ENCODE data around the gene IL18RAP.

Gene IL18RAP

DNA sequence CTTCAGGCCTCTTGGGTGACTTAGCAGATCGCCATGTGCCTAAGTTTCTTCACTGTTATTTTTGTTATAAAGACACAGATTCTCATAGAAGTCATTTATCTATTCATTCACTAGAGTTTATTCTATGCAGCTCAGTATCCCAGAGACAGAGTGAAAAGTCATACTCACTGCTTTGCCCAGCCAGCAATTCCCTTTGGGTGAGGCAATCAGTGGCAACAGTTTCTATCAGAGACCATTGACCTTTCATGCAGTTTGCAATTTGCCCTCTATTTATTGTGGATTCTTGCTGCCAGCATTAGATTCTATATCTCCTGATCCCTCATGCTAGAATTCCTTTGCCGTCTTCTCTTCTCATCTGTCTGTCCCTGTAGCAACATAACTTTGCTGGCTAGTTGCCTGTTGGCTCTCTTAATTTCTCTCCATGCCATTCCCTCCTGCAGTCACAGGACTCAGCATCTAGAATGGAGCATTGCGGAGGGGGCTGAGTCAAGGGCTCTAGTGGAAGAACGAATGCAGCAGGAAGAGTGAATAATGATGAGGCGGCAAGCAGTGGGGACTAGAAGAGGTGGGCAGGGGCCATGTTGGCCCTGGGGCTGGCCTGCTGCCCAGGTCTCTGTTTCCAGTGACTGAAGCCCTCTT lies 62.3 kb downstream of the IL18RAP start:
- no peak for TF ChIP-seq SIN3A (IDR thresholded peaks at IDR 0.05; ENCODE audit: borderline replicate concordance, insufficient read depth, low read length)
- TF ChIP-seq POLR2AphosphoS5 (IDR thresholded peaks at IDR 0.05; ENCODE audit: low read depth, low read length): no peak
- TF ChIP-seq TAF1 (IDR thresholded peaks at IDR 0.05; ENCODE audit: borderline replicate concordance, insufficient read depth, low read length): no peak
- TF ChIP-seq FOXP2 (optimal IDR thresholded peaks at IDR 0.05; ENCODE audit: borderline replicate concordance, extremely low read depth, extremely low read length, insufficient read depth): no peak

DNA sequence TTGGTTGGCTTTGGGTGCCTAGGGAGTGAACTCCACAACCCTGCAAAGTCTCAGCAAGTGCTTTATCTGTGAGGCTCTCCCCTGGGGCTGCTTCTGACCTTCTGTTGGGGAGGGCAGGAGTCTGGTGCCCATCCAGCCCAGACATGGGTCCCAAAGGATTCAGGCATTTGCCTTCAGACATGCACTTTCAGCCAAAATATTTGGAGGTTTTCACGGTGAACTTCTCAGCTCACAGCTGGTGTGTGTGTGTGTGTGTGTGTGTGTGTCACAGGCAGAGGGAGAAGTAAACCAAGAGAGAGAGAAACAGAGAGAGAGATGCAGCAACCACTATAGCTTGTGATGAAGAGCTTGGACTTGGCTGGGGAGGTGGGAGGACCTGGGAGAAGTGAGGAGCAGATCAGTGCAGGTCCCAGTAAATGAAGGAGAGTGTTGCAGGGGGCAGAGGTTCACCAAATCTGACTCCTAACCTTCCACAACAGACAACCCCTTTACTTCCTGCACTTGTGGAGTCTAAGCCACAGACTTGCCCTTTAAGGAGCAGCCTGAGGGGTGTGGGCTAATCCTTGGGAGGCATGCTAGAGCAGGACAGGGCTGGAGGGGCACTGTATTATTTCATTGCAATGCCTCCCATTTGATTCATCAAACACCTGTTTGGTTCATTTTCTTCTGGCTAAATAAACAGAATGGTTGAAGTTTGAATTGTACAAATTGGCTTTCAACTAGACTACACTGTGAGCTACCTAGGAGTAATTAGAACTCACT lies 64.2 kb downstream of the IL18RAP start:
- no peak for TF ChIP-seq FOXP2 (optimal IDR thresholded peaks at IDR 0.05; ENCODE audit: borderline replicate concordance, extremely low read depth, extremely low read length, insufficient read depth)
- TF ChIP-seq TAF1 (IDR thresholded peaks at IDR 0.05; ENCODE audit: borderline replicate concordance, insufficient read depth, low read length): no peak
- TF ChIP-seq POLR2AphosphoS5 (IDR thresholded peaks at IDR 0.05; ENCODE audit: low read depth, low read length): no peak
- TF ChIP-seq SIN3A (IDR thresholded peaks at IDR 0.05; ENCODE audit: borderline replicate concordance, insufficient read depth, low read length): no peak
- TF ChIP-seq, protein P1, sequence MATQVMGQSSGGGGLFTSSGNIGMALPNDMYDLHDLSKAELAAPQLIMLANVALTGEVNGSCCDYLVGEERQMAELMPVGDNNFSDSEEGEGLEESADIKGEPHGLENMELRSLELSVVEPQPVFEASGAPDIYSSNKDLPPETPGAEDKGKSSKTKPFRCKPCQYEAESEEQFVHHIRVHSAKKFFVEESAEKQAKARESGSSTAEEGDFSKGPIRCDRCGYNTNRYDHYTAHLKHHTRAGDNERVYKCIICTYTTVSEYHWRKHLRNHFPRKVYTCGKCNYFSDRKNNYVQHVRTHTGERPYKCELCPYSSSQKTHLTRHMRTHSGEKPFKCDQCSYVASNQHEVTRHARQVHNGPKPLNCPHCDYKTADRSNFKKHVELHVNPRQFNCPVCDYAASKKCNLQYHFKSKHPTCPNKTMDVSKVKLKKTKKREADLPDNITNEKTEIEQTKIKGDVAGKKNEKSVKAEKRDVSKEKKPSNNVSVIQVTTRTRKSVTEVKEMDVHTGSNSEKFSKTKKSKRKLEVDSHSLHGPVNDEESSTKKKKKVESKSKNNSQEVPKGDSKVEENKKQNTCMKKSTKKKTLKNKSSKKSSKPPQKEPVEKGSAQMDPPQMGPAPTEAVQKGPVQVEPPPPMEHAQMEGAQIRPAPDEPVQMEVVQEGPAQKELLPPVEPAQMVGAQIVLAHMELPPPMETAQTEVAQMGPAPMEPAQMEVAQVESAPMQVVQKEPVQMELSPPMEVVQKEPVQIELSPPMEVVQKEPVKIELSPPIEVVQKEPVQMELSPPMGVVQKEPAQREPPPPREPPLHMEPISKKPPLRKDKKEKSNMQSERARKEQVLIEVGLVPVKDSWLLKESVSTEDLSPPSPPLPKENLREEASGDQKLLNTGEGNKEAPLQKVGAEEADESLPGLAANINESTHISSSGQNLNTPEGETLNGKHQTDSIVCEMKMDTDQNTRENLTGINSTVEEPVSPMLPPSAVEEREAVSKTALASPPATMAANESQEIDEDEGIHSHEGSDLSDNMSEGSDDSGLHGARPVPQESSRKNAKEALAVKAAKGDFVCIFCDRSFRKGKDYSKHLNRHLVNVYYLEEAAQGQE (IDR thresholded peaks at IDR 0.05; ENCODE audit: insufficient read depth in 1 of 2, low read depth in 2 of 2, low read length in 2 of 2): no peak

DNA sequence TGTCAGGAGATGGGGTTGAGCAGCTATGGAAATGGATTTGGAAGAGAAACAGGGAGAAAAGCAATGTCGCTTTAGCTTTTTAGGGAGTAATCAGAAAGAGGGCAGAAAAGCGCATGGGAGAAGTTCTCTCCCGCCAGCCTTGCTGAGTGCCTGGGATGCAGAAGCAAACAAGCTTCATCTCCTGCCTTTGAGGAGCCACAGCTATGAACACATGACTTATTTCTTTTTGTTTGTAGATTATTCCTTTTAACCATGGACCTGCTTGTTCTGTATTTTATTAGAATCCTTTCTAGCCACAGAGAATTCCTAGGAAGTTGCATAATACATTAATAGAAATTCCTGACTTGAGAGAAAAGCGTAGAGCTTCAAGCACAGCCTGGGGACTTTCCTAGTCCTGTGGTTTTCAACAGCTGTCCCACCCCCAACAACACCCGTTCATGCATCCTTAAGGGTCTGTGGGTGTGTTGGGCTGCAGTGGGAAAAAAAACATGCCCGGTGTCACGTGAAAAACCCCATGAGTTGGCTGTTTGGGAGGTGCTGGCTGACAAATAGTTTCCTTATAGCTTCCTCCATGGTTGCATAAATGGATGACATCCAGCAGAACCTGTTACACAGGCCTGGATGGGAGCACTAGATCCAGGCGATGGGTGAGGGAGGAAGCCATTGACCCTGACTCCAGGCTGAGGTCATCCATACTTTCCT lies 65.0 kb downstream of the IL18RAP start:
- no peak for TF ChIP-seq TAF1 (IDR thresholded peaks at IDR 0.05; ENCODE audit: borderline replicate concordance, insufficient read depth, low read length)
- no peak for TF ChIP-seq FOXP2 (optimal IDR thresholded peaks at IDR 0.05; ENCODE audit: borderline replicate concordance, extremely low read depth, extremely low read length, insufficient read depth)
- TF ChIP-seq, protein P1 (IDR thresholded peaks at IDR 0.05; ENCODE audit: insufficient read depth in 1 of 2, low read depth in 2 of 2, low read length in 2 of 2): no peak
- no peak for TF ChIP-seq POLR2AphosphoS5 (IDR thresholded peaks at IDR 0.05; ENCODE audit: low read depth, low read length)
- no peak for TF ChIP-seq SIN3A (IDR thresholded peaks at IDR 0.05; ENCODE audit: borderline replicate concordance, insufficient read depth, low read length)

DNA sequence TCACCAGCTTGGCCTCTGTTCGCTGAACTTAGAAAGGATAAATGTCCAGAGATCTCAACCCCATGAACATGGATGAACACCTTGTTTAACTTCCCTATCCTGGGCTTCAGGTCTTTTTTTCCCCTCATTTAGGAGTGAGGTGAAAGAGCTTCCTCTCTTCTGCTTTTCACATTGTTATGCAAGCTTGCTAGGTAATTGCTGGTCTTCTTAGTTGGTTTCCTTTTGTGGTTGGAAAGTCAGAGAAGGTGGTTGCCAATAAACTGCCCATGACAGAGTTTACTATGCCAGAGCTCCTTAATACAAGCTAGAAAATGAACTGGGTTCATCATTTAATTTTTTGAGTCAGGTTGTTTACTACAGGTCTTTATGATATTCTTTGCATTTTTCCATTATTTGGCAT lies 66.7 kb downstream of the IL18RAP start:
- TF ChIP-seq, protein P1 (IDR thresholded peaks at IDR 0.05; ENCODE audit: insufficient read depth in 1 of 2, low read depth in 2 of 2, low read length in 2 of 2): no peak
- no peak for TF ChIP-seq FOXP2 (optimal IDR thresholded peaks at IDR 0.05; ENCODE audit: borderline replicate concordance, extremely low read depth, extremely low read length, insufficient read depth)
- TF ChIP-seq POLR2AphosphoS5 (IDR thresholded peaks at IDR 0.05; ENCODE audit: low read depth, low read length): no peak
- no peak for TF ChIP-seq TAF1 (IDR thresholded peaks at IDR 0.05; ENCODE audit: borderline replicate concordance, insufficient read depth, low read length)
- no peak for TF ChIP-seq SIN3A (IDR thresholded peaks at IDR 0.05; ENCODE audit: borderline replicate concordance, insufficient read depth, low read length)

DNA sequence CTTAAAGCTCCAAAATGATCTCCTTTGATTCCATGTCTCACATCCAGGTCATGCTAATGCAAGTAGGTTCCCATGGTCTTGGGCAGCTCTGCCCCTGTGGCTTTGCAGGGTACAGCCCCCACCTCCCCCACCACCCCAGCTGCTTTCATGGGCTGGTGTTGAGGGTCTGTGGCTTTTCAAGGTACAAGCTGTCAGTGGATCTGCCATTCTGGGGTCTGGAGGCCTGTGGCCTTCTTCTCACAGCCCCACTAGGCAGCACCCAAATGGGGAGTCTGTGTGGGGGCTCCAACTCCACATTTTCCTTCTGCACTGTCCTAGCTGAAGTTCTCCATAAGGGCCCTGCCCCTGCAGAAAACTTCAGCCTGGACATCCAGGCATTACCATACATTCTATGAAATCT lies 69.0 kb downstream of the IL18RAP start:
- no peak for TF ChIP-seq TAF1 (IDR thresholded peaks at IDR 0.05; ENCODE audit: borderline replicate concordance, insufficient read depth, low read length)
- TF ChIP-seq, protein P1 (IDR thresholded peaks at IDR 0.05; ENCODE audit: insufficient read depth in 1 of 2, low read depth in 2 of 2, low read length in 2 of 2): no peak
- no peak for TF ChIP-seq SIN3A (IDR thresholded peaks at IDR 0.05; ENCODE audit: borderline replicate concordance, insufficient read depth, low read length)
- no peak for TF ChIP-seq POLR2AphosphoS5 (IDR thresholded peaks at IDR 0.05; ENCODE audit: low read depth, low read length)
- TF ChIP-seq FOXP2 (optimal IDR thresholded peaks at IDR 0.05; ENCODE audit: borderline replicate concordance, extremely low read depth, extremely low read length, insufficient read depth): no peak

All from PFSK-1 (cell line).